HG02571 (cell line): ENCODE data around the gene PRSS36.
"Not testable (repeated sequence)": the region's sequence is repeated elsewhere in the genome, so short reads cannot be mapped to it uniquely, and the experiment has no call there.

Experiments
- ATAC-seq: cut with Tn5 transposase; IDR thresholded peaks from one replicate; pipeline ENCODE4 v1.9.1; 2021; ENCODE audit warnings: mild to moderate bottlenecking, moderate library complexity; ENCODE audit not compliant: unreplicated experiment

PRSS36 gene

GRCh38 chr16:31184888-31185287, 35.0 kb upstream of the PRSS36 start:
- no peak for ATAC-seq

GRCh38 chr16:31183432-31184428, 33.9 kb upstream of the PRSS36 start:
- ATAC-seq: no peak

- no peak for ATAC-seq
Observed at GRCh38 chr16:31182391-31182790, 32.5 kb upstream of the PRSS36 start.

- ATAC-seq: no peak
Observed at GRCh38 chr16:31181102-31181830, 31.4 kb upstream of the PRSS36 start.

GRCh38 chr16:31179747-31180459, 30.0 kb upstream of the PRSS36 start, which contains the start of gene FUS:
Gene FUS (plus strand): TSS chr16:31180139. CDS start chr16:31180215, 76 bp downstream.
- peak; percentile 54 for ATAC-seq

- ATAC-seq: no peak
Observed at GRCh38 chr16:31179219-31179746, 29.4 kb upstream of the PRSS36 start.

GRCh38 chr16:31177136-31177535, 27.3 kb upstream of the PRSS36 start:
- ATAC-seq: no peak

GRCh38 chr16:31170048-31170447, 20.2 kb upstream of the PRSS36 start:
- ATAC-seq: not testable (repeated sequence)

- ATAC-seq: no peak
Observed at GRCh38 chr16:31168848-31169247, 19.0 kb upstream of the PRSS36 start.

GRCh38 chr16:31167315-31167714, 17.4 kb upstream of the PRSS36 start:
- ATAC-seq: no peak

GRCh38 chr16:31157136-31157535, 7.3 kb upstream of the PRSS36 start:
- ATAC-seq: no peak

- not testable (repeated sequence) for ATAC-seq
Observed at GRCh38 chr16:31150976-31151375, 1.1 kb upstream of the PRSS36 start.

- no peak for ATAC-seq
Observed at GRCh38 chr16:31149332-31149731, 534 bp downstream of the PRSS36 start.

GRCh38 chr16:31148896-31149295, 970 bp downstream of the PRSS36 start:
- ATAC-seq: no peak

GRCh38 chr16:31148281-31148728, 1.6 kb downstream of the PRSS36 start:
- ATAC-seq: no peak

- no peak for ATAC-seq
Observed at GRCh38 chr16:31147574-31147973, 2.3 kb downstream of the PRSS36 start.

- no peak for ATAC-seq
Observed at GRCh38 chr16:31145398-31145990, 4.4 kb downstream of the PRSS36 start.

GRCh38 chr16:31144418-31144817, 5.4 kb downstream of the PRSS36 start:
- not testable (repeated sequence) for ATAC-seq

- ATAC-seq: no peak
Observed at GRCh38 chr16:31143694-31144148, 6.1 kb downstream of the PRSS36 start.

GRCh38 chr16:31143011-31143693, 6.7 kb downstream of the PRSS36 start:
- ATAC-seq: no peak
